HL-60 (cell line): ENCODE results near the gene ABAT.

Experiments used
- GABPA ChIP-seq: IDR thresholded peaks from 2 replicates; pipeline ENCODE4 v1.6.1; 2012; ENCODE audit warnings: low read depth
- POLR2AphosphoS5 ChIP-seq: IDR thresholded peaks from 2 replicates; pipeline ENCODE4 v1.6.1; 2012; ENCODE audit warnings: low read depth
- TF ChIP-seq, protein P1 (sequence below): IDR thresholded peaks from 2 replicates; pipeline ENCODE4 v1.6.1; 2012; ENCODE audit warnings: low read depth; ENCODE audit not compliant: insufficient replicate concordance
- TF ChIP-seq, protein P2 (sequence below): IDR thresholded peaks from one replicate; pipeline ENCODE4 v1.5.1; 2011; ENCODE audit warnings: low read length, control low read depth, inconsistent platforms; ENCODE audit not compliant: insufficient read depth

DNA sequence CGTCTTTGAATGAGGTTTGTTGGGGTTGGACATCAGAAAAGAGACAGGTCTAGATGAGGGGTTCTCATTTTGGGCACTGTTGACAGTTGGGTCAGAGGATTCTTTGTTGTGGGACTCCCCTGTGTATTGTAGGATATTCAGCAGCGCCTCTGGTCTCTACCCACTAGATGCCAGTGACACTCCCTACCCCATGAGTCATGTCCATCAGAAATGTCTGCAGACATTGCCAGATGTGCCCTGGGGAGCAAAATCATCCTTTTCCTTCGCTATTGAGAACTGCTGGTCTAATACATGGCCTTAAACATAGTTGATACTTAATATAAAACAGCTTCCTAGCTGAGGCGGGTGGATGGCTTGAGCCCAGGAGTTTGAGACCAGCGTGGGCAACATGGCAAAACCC lies 3.1 kb downstream of the ABAT start:
- TF ChIP-seq, protein P1, sequence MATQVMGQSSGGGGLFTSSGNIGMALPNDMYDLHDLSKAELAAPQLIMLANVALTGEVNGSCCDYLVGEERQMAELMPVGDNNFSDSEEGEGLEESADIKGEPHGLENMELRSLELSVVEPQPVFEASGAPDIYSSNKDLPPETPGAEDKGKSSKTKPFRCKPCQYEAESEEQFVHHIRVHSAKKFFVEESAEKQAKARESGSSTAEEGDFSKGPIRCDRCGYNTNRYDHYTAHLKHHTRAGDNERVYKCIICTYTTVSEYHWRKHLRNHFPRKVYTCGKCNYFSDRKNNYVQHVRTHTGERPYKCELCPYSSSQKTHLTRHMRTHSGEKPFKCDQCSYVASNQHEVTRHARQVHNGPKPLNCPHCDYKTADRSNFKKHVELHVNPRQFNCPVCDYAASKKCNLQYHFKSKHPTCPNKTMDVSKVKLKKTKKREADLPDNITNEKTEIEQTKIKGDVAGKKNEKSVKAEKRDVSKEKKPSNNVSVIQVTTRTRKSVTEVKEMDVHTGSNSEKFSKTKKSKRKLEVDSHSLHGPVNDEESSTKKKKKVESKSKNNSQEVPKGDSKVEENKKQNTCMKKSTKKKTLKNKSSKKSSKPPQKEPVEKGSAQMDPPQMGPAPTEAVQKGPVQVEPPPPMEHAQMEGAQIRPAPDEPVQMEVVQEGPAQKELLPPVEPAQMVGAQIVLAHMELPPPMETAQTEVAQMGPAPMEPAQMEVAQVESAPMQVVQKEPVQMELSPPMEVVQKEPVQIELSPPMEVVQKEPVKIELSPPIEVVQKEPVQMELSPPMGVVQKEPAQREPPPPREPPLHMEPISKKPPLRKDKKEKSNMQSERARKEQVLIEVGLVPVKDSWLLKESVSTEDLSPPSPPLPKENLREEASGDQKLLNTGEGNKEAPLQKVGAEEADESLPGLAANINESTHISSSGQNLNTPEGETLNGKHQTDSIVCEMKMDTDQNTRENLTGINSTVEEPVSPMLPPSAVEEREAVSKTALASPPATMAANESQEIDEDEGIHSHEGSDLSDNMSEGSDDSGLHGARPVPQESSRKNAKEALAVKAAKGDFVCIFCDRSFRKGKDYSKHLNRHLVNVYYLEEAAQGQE, result no peak
- TF ChIP-seq, protein P2, sequence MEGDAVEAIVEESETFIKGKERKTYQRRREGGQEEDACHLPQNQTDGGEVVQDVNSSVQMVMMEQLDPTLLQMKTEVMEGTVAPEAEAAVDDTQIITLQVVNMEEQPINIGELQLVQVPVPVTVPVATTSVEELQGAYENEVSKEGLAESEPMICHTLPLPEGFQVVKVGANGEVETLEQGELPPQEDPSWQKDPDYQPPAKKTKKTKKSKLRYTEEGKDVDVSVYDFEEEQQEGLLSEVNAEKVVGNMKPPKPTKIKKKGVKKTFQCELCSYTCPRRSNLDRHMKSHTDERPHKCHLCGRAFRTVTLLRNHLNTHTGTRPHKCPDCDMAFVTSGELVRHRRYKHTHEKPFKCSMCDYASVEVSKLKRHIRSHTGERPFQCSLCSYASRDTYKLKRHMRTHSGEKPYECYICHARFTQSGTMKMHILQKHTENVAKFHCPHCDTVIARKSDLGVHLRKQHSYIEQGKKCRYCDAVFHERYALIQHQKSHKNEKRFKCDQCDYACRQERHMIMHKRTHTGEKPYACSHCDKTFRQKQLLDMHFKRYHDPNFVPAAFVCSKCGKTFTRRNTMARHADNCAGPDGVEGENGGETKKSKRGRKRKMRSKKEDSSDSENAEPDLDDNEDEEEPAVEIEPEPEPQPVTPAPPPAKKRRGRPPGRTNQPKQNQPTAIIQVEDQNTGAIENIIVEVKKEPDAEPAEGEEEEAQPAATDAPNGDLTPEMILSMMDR, result no peak
- TF ChIP-seq POLR2AphosphoS5 (no peak), GABPA (no peak)
